SK-N-MC (cell line): ENCODE measurements around the gene APBA1.

Source experiments
- EZH2 ChIP-seq: fragments of 200-600 bp; sonication (generic); IDR thresholded peaks from one replicate; pipeline ENCODE4 v1.6.1; 2017; ENCODE audit warnings: antibody characterized with exemption
- FOXP2 ChIP-seq: optimal IDR thresholded peaks from 2 replicates; pipeline ENCODE3; 2011; ENCODE audit warnings: mild to moderate bottlenecking, moderate library complexity; ENCODE audit not compliant: insufficient read depth; ENCODE audit errors: extremely low read length, control extremely low read depth
- POLR2AphosphoS5 ChIP-seq: IDR thresholded peaks from 2 replicates; pipeline ENCODE4 v1.6.1; 2012; ENCODE audit warnings: mild to moderate bottlenecking, low read depth, low read length, borderline replicate concordance

GRCh38 chr9:69674716-69675438, 2.7 kb upstream of the APBA1 start:
- TF ChIP-seq EZH2 (no peak), POLR2AphosphoS5 (no peak), FOXP2 (no peak)
